Choroid plexus epithelial cell (primary cell): ENCODE measurements around the gene TRIM9.

ENCODE experiments used
- DNase-seq: peaks from one replicate; pipeline ENCODE4 v3.0.0-alpha.2; 2010; ENCODE audit warnings: low read depth
- H3K4me3 ChIP-seq: 2 replicates; pipeline ENCODE4 v1.5.1; 2011; ENCODE audit warnings: low read depth, mild to moderate bottlenecking, control low read depth, low read length, moderate library complexity
- TF ChIP-seq, protein P1 (sequence below): conservative IDR thresholded peaks from 2 replicates; pipeline ENCODE4 v1.5.1; 2011; ENCODE audit warnings: low read depth, mild to moderate bottlenecking, control low read depth, inconsistent platforms, low read length, moderate library complexity

TRIM9 gene

DNA sequence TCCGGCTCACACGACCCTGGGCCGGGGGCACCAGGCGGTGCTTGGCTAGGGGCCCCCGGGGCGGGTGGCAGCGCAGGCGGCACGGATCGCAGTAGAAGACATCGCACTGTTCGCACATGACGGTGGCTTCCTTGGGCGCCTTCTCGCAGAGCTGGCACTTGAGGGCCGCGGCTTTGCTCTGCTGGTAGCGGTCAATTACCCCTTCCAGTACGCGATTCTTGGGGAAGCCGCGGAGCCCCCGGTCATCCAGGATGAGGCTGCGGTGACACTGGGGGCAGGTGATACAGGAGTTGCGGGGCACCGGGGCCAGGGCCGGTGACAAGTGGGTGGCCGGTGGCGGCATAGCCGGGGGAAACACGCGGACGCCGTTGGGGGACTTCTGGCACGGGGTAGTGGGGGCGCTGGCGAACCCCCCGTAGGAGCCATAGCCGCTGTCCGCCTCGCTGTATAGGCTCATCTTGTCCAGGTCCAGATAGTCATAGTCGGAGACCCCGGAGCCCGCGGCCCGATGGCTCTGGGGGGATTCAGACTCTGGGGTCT is 553 bp downstream of the TRIM9 start:
- no peak for DNase-seq
- TF ChIP-seq, protein P1, sequence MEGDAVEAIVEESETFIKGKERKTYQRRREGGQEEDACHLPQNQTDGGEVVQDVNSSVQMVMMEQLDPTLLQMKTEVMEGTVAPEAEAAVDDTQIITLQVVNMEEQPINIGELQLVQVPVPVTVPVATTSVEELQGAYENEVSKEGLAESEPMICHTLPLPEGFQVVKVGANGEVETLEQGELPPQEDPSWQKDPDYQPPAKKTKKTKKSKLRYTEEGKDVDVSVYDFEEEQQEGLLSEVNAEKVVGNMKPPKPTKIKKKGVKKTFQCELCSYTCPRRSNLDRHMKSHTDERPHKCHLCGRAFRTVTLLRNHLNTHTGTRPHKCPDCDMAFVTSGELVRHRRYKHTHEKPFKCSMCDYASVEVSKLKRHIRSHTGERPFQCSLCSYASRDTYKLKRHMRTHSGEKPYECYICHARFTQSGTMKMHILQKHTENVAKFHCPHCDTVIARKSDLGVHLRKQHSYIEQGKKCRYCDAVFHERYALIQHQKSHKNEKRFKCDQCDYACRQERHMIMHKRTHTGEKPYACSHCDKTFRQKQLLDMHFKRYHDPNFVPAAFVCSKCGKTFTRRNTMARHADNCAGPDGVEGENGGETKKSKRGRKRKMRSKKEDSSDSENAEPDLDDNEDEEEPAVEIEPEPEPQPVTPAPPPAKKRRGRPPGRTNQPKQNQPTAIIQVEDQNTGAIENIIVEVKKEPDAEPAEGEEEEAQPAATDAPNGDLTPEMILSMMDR, result no peak
- peak overlapping the region; percentile 66 for H3K4me3 ChIP-seq

GRCh38 chr14:51093371-51094281 is 1.3 kb downstream of the TRIM9 start:
- H3K4me3 ChIP-seq, result peak overlapping the region; percentile 66
- DNase-seq, result peak; percentile 31
- TF ChIP-seq, protein P1, result peak; percentile 50

DNA sequence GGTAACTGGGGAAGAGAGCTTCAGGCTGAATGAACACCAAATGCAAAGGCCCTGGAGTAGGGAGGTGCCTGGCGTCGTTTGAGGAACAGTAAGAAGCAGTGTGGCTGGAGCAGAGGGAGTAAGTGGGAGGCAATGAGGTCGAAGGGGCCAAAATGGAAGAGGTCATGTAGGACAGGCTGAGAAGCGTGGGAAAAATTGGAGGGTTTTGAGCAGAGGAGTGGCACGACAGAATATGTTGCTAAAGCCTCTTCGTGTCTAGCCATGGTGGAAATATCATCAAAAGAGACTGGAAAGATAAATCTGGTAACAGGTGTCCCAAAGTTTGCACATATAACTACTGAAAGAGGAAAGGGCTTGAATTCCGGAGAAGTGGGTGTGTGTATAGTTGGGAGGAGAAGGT is 1.9 kb downstream of the TRIM9 start:
- no peak for DNase-seq
- no peak overlapping the region for H3K4me3 ChIP-seq
- TF ChIP-seq, protein P1, result no peak

DNA sequence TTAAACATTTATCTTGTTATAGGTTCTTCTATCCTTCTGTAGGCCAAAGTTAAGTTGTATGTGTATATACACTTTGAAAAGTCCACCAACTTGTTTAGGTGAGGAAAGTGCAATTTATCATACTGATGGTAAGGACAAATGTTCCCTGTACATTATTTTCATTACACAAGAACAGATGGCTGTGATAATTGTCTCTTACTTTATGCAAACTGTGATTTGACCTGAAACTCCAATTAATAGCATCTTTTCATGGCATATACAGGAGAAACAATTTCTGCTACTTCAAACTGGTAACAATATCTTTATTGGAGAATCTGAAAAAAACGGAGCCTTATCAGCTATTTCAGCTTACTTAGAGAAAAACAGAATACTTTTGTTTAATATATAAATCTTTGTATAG is 5.6 kb downstream of the TRIM9 start:
- no peak for DNase-seq
- TF ChIP-seq, protein P1, result no peak
- no peak overlapping the region for H3K4me3 ChIP-seq

GRCh38 chr14:51087031-51087441 is 7.9 kb downstream of the TRIM9 start:
- TF ChIP-seq, protein P1, result no peak
- no peak overlapping the region for H3K4me3 ChIP-seq
- no peak for DNase-seq

- no peak overlapping the region for H3K4me3 ChIP-seq
- TF ChIP-seq, protein P1, result no peak
- no peak for DNase-seq
These were observed 8.9 kb downstream of the TRIM9 start for GRCh38 chr14:51086044-51086443.
